SIG-M5 (cell line): ENCODE data around the gene STRN4.

ENCODE experiments used
- DNase-seq: peaks from one replicate; lab custom pipeline; 2025; lab: John Stamatoyannopoulos, UW

The STRN4 gene

GRCh38 chr19:46744005-46744691 lies 2.1 kb downstream of the STRN4 start:
- DNase-seq: no peak

DNA sequence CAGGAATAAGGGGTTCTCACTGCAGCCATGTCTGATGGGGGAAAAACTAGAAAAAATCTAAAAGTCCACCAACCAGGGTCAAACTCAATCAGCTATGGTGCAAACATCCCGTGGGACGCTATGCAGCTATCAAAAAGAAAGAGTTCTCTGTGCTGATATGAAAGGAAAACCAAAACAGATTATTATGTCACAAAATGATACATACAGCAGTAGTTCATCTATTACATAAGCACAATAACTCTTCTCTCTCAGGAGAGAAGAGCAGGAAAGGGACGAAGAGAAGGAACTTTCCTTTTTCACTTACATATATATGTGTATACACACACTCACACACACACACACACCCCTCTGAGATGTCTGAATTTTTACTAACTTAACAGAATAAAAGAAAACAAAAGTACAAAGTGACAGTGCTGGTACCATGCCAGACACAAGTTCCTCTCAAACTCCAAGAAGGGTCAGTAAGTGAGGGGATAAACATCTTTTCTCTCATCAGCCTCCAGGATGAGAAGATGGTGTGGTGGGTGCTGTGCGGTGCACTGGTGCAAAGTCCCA lies 3.2 kb downstream of the STRN4 start:
- DNase-seq: no peak

GRCh38 chr19:46741447-46741846 lies 4.8 kb downstream of the STRN4 start:
- DNase-seq: no peak

DNA sequence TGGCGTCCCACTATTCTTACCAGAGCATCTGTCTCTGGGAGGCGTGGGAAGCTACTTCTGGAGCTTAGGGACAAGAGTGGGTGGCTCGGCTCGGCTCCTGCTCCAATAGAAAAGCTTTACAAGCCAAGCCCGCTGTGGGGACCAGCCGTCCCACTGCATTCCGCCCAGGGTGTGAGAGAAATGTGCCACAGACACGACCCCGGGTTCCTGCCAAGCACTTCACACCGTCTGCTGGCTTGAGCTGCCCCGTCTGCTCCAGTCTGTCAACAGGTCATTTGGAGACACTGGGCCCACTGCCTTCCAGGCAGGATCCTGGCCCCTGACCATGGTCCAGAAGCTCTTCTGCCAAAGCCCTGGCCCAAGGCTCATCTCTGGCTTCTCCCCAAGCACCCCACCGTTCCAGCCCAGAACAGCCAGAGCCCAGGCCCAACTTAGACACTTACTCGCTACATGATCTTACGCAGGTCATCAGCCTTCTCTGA lies 6.9 kb downstream of the STRN4 start:
- no peak for DNase-seq

DNA sequence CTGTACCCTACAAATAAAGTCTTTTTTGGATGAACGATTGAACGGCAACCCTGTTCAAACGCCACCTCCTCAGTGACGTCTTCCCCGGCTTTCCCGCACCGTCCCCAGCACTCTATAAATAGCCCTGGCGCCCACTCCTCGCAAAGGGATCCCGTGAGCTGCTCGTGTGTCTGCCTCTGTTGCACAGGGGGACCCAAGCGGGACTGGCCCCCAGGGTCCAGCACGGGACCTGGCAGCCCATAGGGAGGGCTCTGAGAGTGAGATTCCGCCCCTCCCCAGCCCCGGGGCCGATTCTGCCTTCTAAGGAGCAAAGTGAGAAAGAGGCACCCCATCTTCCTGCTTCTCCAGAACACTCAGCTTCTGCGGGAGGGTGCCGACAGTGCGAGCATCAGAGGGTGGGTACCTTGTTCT lies 8.5 kb downstream of the STRN4 start:
- DNase-seq: no peak

GRCh38 chr19:46737298-46737654 lies 9.0 kb downstream of the STRN4 start:
- no peak for DNase-seq

DNA sequence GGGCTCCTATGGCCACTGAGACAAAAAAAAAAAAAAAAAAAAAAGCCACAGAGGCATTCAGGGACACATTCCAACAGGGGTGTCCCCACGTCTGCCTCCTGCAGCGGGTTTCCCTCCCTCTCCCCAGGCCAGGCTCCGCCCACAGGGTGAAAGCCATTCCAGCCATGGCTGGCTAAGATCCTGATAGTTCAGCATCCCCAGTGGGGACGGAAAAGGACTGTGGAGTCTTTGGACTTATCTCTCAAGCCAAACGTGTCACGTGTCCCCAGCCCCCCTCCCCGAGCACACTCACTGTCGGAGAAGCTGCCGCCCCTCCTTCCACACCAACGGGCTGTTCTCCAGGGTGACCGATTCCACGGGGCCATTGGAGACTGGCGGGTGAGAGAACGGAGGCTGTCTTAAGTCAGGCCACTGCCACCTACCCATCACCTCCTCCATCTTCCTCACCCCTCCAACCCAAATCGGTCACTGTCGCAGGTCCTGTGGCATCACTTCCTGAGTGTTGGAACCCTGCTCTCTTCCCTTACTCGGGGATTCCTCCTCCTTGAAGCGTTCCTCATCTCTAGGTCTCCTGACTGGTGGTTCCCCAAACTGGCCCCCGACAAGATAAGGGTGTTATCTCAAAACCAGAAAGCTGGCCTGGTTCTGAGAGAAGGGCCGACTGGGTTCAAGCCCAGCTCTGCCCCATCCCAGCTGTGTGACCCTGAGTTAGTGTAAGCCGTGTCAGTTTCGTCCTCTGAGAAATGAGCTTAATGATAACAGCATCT lies 9.5 kb downstream of the STRN4 start:
- no peak for DNase-seq

DNA sequence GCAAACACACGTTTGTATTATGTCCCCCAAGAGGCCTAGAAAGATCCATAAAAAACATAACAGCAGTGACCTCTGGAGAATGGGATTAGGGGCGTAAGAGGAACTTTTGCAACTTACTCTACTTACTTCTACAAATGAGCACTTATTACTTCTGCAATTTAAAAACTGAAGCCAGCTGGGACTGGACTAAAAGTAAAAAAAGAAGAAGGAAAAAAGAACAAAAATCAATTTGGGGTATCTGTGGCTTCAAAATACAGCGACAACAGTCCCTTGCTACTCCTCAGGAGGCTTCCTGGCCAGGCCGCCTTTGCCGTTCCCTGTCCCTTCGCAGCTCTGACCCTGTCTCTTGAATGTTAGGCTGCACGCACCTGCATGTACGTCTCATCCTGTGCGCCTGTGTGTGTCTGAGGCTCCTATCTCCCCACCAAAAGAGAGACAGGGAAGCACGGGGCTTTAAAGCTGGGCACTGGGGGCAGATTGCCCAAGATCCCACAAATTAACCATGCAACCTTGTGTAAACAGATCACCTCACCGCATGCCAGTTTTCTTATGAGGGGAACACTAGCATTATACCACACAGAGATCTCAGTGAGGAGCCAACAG lies 12.5 kb downstream of the STRN4 start:
- no peak for DNase-seq

DNA sequence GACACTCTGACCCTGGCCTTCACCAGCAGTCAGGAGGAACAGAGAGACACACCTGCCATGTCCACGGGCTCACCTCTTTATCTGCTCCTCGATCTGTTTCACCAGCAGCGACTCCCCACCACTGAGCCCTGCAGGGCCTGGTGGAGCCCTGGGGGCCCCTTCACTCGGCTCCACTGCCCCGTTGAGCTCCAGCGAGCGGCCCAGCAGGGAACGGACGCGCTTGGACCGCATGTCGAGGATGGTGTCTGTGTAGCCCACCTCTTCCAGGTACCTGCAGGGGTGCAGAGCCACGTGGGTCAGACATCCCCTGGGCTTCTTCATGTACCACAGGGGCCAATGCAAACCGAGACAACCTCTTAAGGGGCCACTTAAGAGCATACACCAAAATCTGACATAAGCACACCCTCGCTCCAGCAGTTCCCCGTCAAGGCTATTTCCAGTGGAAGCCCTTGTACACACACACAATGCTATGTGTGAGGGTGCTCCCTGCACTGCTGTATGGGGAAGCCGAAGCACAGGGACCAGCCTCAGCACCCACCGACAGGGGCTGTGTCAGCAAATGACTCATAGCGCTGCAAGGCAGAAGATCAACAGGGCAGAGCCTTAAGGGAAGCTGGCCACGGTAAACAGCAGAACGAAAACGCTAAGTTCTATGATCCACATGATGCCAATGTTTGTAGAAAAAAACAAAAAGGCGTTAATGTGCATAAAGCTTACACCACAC lies 13.1 kb downstream of the STRN4 start:
- peak; percentile 50 for DNase-seq

DNA sequence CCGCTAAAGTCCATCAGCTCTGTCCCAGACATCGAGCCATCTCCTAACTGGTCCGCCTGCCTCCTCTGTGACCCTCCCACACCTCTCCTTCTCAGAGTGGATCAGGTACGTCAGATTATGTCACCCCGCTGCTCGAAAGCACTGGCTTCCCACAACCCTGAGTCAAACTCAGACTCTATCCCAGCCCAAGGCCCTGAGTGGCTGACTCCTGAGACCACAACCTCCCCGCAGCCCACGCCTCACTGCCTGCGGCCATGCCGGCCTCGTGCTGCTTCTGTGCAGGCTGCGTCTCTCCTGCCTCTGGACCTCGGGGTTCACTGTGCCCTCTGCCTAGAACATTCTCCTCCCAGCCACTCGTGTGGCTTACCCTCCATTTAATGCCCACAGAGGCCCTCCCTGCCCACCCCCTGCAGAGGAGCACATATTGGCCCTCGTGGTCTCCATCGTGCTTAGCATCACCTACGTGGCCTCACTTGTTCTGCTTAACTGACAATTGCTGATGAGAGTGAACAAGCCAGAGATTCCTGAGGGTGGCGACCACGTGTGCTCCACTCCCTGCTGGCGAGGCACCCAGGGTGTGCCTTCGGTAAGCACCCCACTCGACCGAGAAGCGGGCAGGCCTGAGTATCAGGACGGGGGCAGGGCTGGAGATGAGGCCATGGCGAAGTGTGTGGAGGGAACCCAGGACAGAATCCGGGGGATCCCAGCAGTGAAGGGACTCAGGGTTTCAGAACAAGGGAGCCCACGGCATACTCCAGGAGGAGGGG lies 13.9 kb downstream of the STRN4 start:
- no peak for DNase-seq

- no peak for DNase-seq
These were observed 14.7 kb downstream of the STRN4 start for GRCh38 chr19:46731584-46731983.

DNA sequence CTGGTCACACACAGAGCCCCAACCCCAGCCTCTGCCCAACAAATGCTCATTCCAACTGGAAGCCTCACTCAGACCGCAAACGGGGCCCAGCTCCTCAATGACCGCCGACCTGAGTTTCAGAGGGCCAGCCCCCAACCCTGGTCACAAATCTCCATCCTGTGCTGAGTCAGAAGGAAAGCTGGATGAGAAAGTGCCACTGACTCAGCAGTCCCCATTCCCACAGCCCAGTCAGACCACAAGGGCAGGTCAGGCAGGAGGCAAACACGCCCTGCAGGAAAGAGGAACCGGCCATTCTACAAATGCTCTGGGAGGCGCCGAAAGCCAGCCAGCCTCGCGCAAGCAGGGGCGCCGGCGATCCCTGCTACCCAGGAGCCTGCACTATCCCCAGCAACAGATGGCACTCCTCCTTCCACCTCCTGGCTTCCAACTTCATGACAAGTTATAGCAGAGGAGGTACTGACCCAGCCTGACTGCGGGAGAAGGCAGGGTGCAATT lies 15.2 kb downstream of the STRN4 start:
- DNase-seq: no peak

- DNase-seq: no peak
These were observed 15.7 kb downstream of the STRN4 start for GRCh38 chr19:46730595-46730994.

DNA sequence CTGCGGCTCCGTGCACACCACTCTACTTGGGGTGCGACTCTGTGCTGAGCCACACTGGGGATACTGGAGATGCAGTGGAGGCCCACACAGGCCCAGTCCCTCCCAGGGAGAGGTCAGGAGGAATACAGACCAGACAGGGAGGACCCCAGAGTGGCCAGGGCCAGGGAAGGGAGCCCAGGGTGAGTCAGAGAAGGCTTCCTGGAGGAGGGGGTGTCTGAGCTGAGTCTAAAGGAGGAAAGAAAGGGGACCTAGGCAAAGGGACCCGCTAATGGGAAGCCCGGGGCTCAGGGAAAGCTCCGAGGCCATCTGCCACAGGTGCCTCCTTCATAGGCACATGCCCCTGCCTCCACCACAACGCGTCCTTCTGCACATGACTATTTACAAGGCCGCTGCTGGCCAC lies 16.1 kb downstream of the STRN4 start:
- DNase-seq: no peak

GRCh38 chr19:46729696-46730095 lies 16.6 kb downstream of the STRN4 start:
- DNase-seq: no peak

- no peak for DNase-seq
These were observed 17.4 kb downstream of the STRN4 start for GRCh38 chr19:46728693-46729339.

DNA sequence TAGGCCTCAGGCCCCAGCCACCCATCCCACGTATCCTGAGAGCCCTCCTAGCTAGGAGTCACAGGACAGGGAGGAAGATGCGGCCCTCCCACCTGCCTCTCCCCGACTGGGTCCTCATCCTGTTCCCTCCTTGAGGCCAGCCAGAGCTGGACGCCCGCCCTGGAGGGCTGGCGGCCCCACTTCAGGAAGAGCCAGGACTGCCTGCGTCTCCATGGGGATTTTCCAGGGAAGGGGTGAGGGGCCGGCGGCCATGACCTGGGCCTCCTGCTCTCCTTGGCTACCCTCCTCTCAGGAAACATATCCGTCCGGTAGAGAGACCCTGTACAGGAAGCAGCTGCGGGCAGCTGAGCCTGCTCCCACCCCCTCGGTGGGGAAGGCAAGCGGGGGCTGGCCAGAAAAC lies 18.0 kb downstream of the STRN4 start:
- DNase-seq: no peak

DNA sequence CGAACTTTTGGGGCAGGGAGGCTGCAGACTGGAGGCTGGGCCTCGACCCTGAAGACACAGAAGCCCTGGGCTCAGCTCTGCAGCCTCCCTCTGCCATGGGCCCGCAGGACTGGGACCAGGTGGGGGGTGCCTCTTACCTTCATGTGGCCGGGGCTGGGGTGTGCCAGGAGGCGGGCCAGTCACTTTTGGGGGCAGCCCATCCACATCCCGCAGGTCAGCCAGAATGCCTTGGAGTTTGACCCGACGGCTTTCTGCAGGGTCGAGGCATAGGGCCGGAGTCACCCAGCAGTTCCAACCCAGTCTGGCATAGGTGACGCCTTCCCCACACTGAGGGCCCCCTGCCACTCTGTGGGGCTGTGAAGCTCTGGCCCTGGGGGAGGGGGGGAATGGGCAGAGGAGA lies 18.5 kb downstream of the STRN4 start:
- DNase-seq: no peak

GRCh38 chr19:46726971-46727501 lies 19.2 kb downstream of the STRN4 start:
- no peak for DNase-seq

DNA sequence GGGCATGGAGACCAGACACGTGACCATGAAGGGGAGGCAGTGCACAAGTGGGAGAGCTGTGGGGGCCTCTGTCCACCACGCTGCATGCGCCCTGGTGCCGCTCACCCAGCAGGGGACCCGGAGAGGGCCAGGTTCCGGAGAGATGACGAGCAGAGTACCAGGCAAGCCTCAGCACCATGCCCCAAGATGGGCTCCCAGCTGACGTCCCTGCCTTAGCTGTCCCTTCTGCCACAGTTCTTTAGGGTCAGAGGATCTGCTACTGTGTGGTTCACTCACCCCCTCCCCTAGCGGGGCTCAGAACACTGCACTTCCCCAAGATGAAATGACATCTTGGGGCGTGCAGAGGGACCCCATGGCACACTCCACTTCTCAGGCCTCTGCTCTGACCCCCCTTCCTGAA lies 19.7 kb downstream of the STRN4 start:
- DNase-seq: no peak
